Measurements from ENCODE around the gene CHN1.
A peak's percentile ranks its signal among the peaks of the same experiment; 100 is the strongest.

The CHN1 gene

GRCh38 chr2:174791746-174792280 lies 213.4 kb downstream of the CHN1 start:
- Histone ChIP-seq H2AK5ac (ENCODE audit: low read length, severe bottlenecking) (no peak overlapping the region), H2BK120ac (ENCODE audit: low read depth, low read length) (no peak overlapping the region), H2BK12ac (ENCODE audit: low read length in 2 of 2) (no peak overlapping the region), H3K18ac (ENCODE audit: low read depth in 1 of 2, low read length in 2 of 2) (peak overlapping the region in 1 of 2 experiments; percentile 44), H3K14ac (ENCODE audit: low read length in 2 of 2) (no peak overlapping the region), H3K9me3 (ENCODE audit: control insufficient read depth, low read length) (no peaks in the 10 kb centered on the region), H2AFZ (ENCODE audit: low read depth, low read length) (no peak overlapping the region), H4K8ac (ENCODE audit: low read length) (no peak overlapping the region), H3K27me3 (ENCODE audit: control insufficient read depth in 1 of 2, insufficient read depth in 1 of 2, low read length in 2 of 2) (no peaks in the 10 kb centered on the region), H3K23ac (ENCODE audit: low read length in 2 of 2) (no peak overlapping the region), H3K9ac (ENCODE audit: low read length) (no peak overlapping the region), H2BK5ac (ENCODE audit: low read depth, low read length, poor library complexity, severe bottlenecking) (no peak overlapping the region), H3K4me2 (ENCODE audit: low read length, poor library complexity, severe bottlenecking) (no peak overlapping the region), H3K79me1 (replicated peaks; ENCODE audit: low read length, poor library complexity, severe bottlenecking) (no peaks in the 10 kb centered on the region), H3K4me3 (ENCODE audit: insufficient read depth in 1 of 2, low read depth in 1 of 2, low read length in 2 of 2) (no peak overlapping the region), H2BK15ac (ENCODE audit: low read depth, poor library complexity, severe bottlenecking) (no peak overlapping the region), H3K27ac (ENCODE audit: low read length, poor library complexity, severe bottlenecking) (no peak overlapping the region), H4K91ac (ENCODE audit: low read length) (no peak overlapping the region), H3K4me1 (ENCODE audit: control insufficient read depth, insufficient read depth, low read depth, low read length) (peaks cover 13% of the 10 kb centered on the region), H3K4ac (ENCODE audit: low read depth in 1 of 2, low read length in 2 of 2) (no peak overlapping the region), H3K36me3 (ENCODE audit: control insufficient read depth in 1 of 2, insufficient read depth in 2 of 2, low read depth in 1 of 2, low read length in 2 of 2) (no peaks in the 10 kb centered on the region)
- DNase-seq = no peak
- 90% methylated on average over 5 of the region's 7 CpGs for WGBS

GRCh38 chr2:174791020-174791419 lies 214.2 kb downstream of the CHN1 start:
- Histone ChIP-seq H2AFZ (ENCODE audit: low read depth, low read length) (no peak overlapping the region), H3K23ac (ENCODE audit: low read length in 2 of 2) (no peak overlapping the region), H2AK5ac (ENCODE audit: low read length, severe bottlenecking) (no peak overlapping the region), H2BK15ac (ENCODE audit: low read depth, poor library complexity, severe bottlenecking) (no peak overlapping the region), H3K27me3 (ENCODE audit: control insufficient read depth in 1 of 2, insufficient read depth in 1 of 2, low read length in 2 of 2) (no peaks in the 10 kb centered on the region), H3K9ac (ENCODE audit: low read length) (no peak overlapping the region), H3K79me1 (replicated peaks; ENCODE audit: low read length, poor library complexity, severe bottlenecking) (no peaks in the 10 kb centered on the region), H2BK120ac (ENCODE audit: low read depth, low read length) (no peak overlapping the region), H2BK12ac (ENCODE audit: low read length in 2 of 2) (peak overlapping the region in 1 of 2 experiments; percentile 61), H3K4me2 (ENCODE audit: low read length, poor library complexity, severe bottlenecking) (no peak overlapping the region), H3K36me3 (ENCODE audit: control insufficient read depth in 1 of 2, insufficient read depth in 2 of 2, low read depth in 1 of 2, low read length in 2 of 2) (no peaks in the 10 kb centered on the region), H3K9me3 (ENCODE audit: control insufficient read depth, low read length) (no peaks in the 10 kb centered on the region), H3K14ac (ENCODE audit: low read length in 2 of 2) (no peak overlapping the region), H4K8ac (ENCODE audit: low read length) (no peak overlapping the region), H3K4me1 (ENCODE audit: control insufficient read depth, insufficient read depth, low read depth, low read length) (peaks cover 15% of the 10 kb centered on the region), H3K18ac (ENCODE audit: low read depth in 1 of 2, low read length in 2 of 2) (peak overlapping the region in 1 of 2 experiments; percentile 24), H3K27ac (ENCODE audit: low read length, poor library complexity, severe bottlenecking) (no peak overlapping the region), H3K4ac (ENCODE audit: low read depth in 1 of 2, low read length in 2 of 2) (no peak overlapping the region), H2BK5ac (ENCODE audit: low read depth, low read length, poor library complexity, severe bottlenecking) (no peak overlapping the region), H3K4me3 (ENCODE audit: insufficient read depth in 1 of 2, low read depth in 1 of 2, low read length in 2 of 2) (no peak overlapping the region), H4K91ac (ENCODE audit: low read length) (no peak overlapping the region)
- no peak for DNase-seq
- WGBS = 92% methylated on average over 7 of the region's 8 CpGs

GRCh38 chr2:174789001-174789400 lies 216.2 kb downstream of the CHN1 start:
- H4K91ac ChIP-seq (ENCODE audit: low read length) = no peak overlapping the region
- H3K18ac ChIP-seq (ENCODE audit: low read depth in 1 of 2, low read length in 2 of 2) = peak overlapping the region; percentile 55 to 84
- H3K4me1 ChIP-seq (ENCODE audit: control insufficient read depth, insufficient read depth, low read depth, low read length) = peaks cover 13% of the 10 kb centered on the region
- no peak overlapping the region for H2AFZ ChIP-seq (ENCODE audit: low read depth, low read length)
- H3K9me3 ChIP-seq (ENCODE audit: control insufficient read depth, low read length) = no peaks in the 10 kb centered on the region
- no peak overlapping the region for H2BK120ac ChIP-seq (ENCODE audit: low read depth, low read length)
- no peak overlapping the region for H3K23ac ChIP-seq (ENCODE audit: low read length in 2 of 2)
- no peak overlapping the region for H3K4me2 ChIP-seq (ENCODE audit: low read length, poor library complexity, severe bottlenecking)
- no peaks in the 10 kb centered on the region for H3K36me3 ChIP-seq (ENCODE audit: control insufficient read depth in 1 of 2, insufficient read depth in 2 of 2, low read depth in 1 of 2, low read length in 2 of 2)
- DNase-seq = no peak
- H2BK5ac ChIP-seq (ENCODE audit: low read depth, low read length, poor library complexity, severe bottlenecking) = no peak overlapping the region
- no peak overlapping the region for H3K27ac ChIP-seq (ENCODE audit: low read length, poor library complexity, severe bottlenecking)
- H3K4ac ChIP-seq (ENCODE audit: low read depth in 1 of 2, low read length in 2 of 2) = peak overlapping the region in 1 of 2 experiments; percentile 75
- no peak overlapping the region for H3K4me3 ChIP-seq (ENCODE audit: insufficient read depth in 1 of 2, low read depth in 1 of 2, low read length in 2 of 2)
- peak overlapping the region; percentile 2 to 59 for H2BK12ac ChIP-seq (ENCODE audit: low read length in 2 of 2)
- no peaks in the 10 kb centered on the region for H3K79me1 ChIP-seq (replicated peaks; ENCODE audit: low read length, poor library complexity, severe bottlenecking)
- no peak overlapping the region for H2BK15ac ChIP-seq (ENCODE audit: low read depth, poor library complexity, severe bottlenecking)
- H4K8ac ChIP-seq (ENCODE audit: low read length) = no peak overlapping the region
- no peaks in the 10 kb centered on the region for H3K27me3 ChIP-seq (ENCODE audit: control insufficient read depth in 1 of 2, insufficient read depth in 1 of 2, low read length in 2 of 2)
- no peak overlapping the region for H3K14ac ChIP-seq (ENCODE audit: low read length in 2 of 2)
- H3K9ac ChIP-seq (ENCODE audit: low read length) = no peak overlapping the region
- H2AK5ac ChIP-seq (ENCODE audit: low read length, severe bottlenecking) = peak overlapping the region; percentile 59
- WGBS = 90% methylated on average over 14 of the region's 16 CpGs

DNA sequence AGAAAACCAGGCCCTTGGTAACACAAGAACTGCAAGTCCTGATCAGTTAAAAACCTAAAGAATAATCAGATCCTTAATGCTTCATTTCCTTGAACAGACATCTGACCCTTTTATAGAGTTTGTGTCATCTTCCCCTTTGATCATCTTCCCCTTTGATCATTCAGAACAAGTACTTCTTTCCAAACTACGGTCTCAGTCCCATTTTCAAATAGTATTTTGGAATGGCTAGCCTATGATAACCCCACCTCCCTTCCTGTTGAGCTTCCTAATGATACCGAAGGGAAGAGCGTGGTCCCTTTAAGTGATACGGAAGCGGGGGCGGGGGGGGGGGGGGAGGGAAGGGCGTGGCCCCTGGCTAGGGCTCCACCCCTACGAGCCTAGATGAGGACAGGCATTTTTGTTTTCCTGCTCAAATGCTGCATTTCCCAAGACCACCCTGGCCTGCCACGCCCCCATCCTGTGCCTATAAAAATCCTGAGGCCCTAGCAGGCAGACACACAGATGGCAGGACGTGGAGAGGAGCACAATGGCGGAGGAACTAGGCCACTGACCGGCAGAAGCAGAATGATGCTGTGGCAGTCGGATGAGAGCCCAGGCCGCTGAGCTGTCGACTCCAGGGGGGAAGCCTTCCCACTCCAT lies 216.8 kb downstream of the CHN1 start:
- Histone ChIP-seq H3K9ac (ENCODE audit: low read length) (peak overlapping the region; percentile 83), H3K27me3 (ENCODE audit: control insufficient read depth in 1 of 2, insufficient read depth in 1 of 2, low read length in 2 of 2) (no peaks in the 10 kb centered on the region), H4K8ac (ENCODE audit: low read length) (peak overlapping the region; percentile 91), H3K36me3 (ENCODE audit: control insufficient read depth in 1 of 2, insufficient read depth in 2 of 2, low read depth in 1 of 2, low read length in 2 of 2) (no peaks in the 10 kb centered on the region), H3K4me2 (ENCODE audit: low read length, poor library complexity, severe bottlenecking) (peak overlapping the region; percentile 40), H2BK5ac (ENCODE audit: low read depth, low read length, poor library complexity, severe bottlenecking) (peak overlapping the region; percentile 84), H3K4me3 (ENCODE audit: insufficient read depth in 1 of 2, low read depth in 1 of 2, low read length in 2 of 2) (no peak overlapping the region), H4K91ac (ENCODE audit: low read length) (peak overlapping the region; percentile 95), H3K9me3 (ENCODE audit: control insufficient read depth, low read length) (no peaks in the 10 kb centered on the region), H3K79me1 (replicated peaks; ENCODE audit: low read length, poor library complexity, severe bottlenecking) (no peaks in the 10 kb centered on the region), H2BK15ac (ENCODE audit: low read depth, poor library complexity, severe bottlenecking) (peak overlapping the region; percentile 6), H3K18ac (ENCODE audit: low read depth in 1 of 2, low read length in 2 of 2) (peak overlapping the region; percentile 82 to 84), H3K27ac (ENCODE audit: low read length, poor library complexity, severe bottlenecking) (peak overlapping the region; percentile 94), H2AK5ac (ENCODE audit: low read length, severe bottlenecking) (peak overlapping the region; percentile 59), H3K14ac (ENCODE audit: low read length in 2 of 2) (no peak overlapping the region), H3K4me1 (ENCODE audit: control insufficient read depth, insufficient read depth, low read depth, low read length) (peaks cover 13% of the 10 kb centered on the region), H2BK120ac (ENCODE audit: low read depth, low read length) (peak overlapping the region; percentile 93), H2BK12ac (ENCODE audit: low read length in 2 of 2) (peak overlapping the region; percentile 51 to 87), H3K4ac (ENCODE audit: low read depth in 1 of 2, low read length in 2 of 2) (peak overlapping the region; percentile 71 to 83), H2AFZ (ENCODE audit: low read depth, low read length) (no peak overlapping the region), H3K23ac (ENCODE audit: low read length in 2 of 2) (no peak overlapping the region)
- WGBS = 72% methylated on average over 11 of the region's 15 CpGs
- DNase-seq = no peak
